ENCODE measurements around the gene PRR29.

The PRR29 gene

GRCh38 chr17:64045176-64045575 lies 47.0 kb downstream of the PRR29 start:
- H3K9ac ChIP-seq (ENCODE audit: low read length), result no peak overlapping the region
- peaks cover 19% of the 10 kb centered on the region for H3K36me3 ChIP-seq (ENCODE audit: control insufficient read depth, insufficient read depth, low read length)
- H3K27me3 ChIP-seq (ENCODE audit: control insufficient read depth, insufficient read depth, low read length), result no peaks in the 10 kb centered on the region
- H3K4me1 ChIP-seq (ENCODE audit: control insufficient read depth, insufficient read depth, low read length), result peaks cover 4% of the 10 kb centered on the region
- no peak overlapping the region for H3K4me3 ChIP-seq (ENCODE audit: low read length)
- no peaks in the 10 kb centered on the region for H3K9me3 ChIP-seq (ENCODE audit: control insufficient read depth, low read length)

GRCh38 chr17:64048805-64049204 lies 50.7 kb downstream of the PRR29 start:
- Histone ChIP-seq H3K36me3 (ENCODE audit: control insufficient read depth, insufficient read depth, low read length) (peaks cover 19% of the 10 kb centered on the region), H3K4me3 (ENCODE audit: low read length) (no peak overlapping the region), H3K27me3 (ENCODE audit: control insufficient read depth, insufficient read depth, low read length) (no peaks in the 10 kb centered on the region), H3K9ac (ENCODE audit: low read length) (no peak overlapping the region), H3K9me3 (ENCODE audit: control insufficient read depth, low read length) (no peaks in the 10 kb centered on the region), H3K4me1 (ENCODE audit: control insufficient read depth, insufficient read depth, low read length) (no peaks in the 10 kb centered on the region)

GRCh38 chr17:64051153-64051552 lies 53.0 kb downstream of the PRR29 start:
- Histone ChIP-seq H3K4me1 (ENCODE audit: control insufficient read depth, insufficient read depth, low read length) (no peaks in the 10 kb centered on the region), H3K36me3 (ENCODE audit: control insufficient read depth, insufficient read depth, low read length) (peaks cover 10% of the 10 kb centered on the region), H3K9me3 (ENCODE audit: control insufficient read depth, low read length) (no peaks in the 10 kb centered on the region), H3K4me3 (ENCODE audit: low read length) (no peak overlapping the region), H3K27me3 (ENCODE audit: control insufficient read depth, insufficient read depth, low read length) (no peaks in the 10 kb centered on the region), H3K9ac (ENCODE audit: low read length) (no peak overlapping the region)

- no peaks in the 10 kb centered on the region for H3K9me3 ChIP-seq (ENCODE audit: control insufficient read depth, low read length)
- H3K4me3 ChIP-seq (ENCODE audit: low read length), result no peak overlapping the region
Observed at GRCh38 chr17:64053101-64053500, 55.0 kb downstream of the PRR29 start.

More at GRCh38 chr17:64053101-64053500, 55.0 kb downstream of the PRR29 start:
- Histone ChIP-seq H3K4me1 (ENCODE audit: control insufficient read depth, insufficient read depth, low read length) (no peaks in the 10 kb centered on the region), H3K36me3 (ENCODE audit: control insufficient read depth, insufficient read depth, low read length) (peaks cover 4% of the 10 kb centered on the region), H3K27me3 (ENCODE audit: control insufficient read depth, insufficient read depth, low read length) (no peaks in the 10 kb centered on the region), H3K9ac (ENCODE audit: low read length) (no peak overlapping the region)
